Lower lobe of right lung (tissue), 2 donors: Measurements from ENCODE around the gene SSBP2. TPM values are rescaled to one million over a fixed set of nuclear protein-coding genes. Genes with fewer than 3 reads are reported as not detected.

Experiments used
- ATAC-seq, 2 donors: fragments of 200-7000 bp; cut with Tn5 transposase; one replicate each; pipeline ENCODE4 v1.9.1; 2020 to 2022; ENCODE audit warnings: mild to moderate bottlenecking in 2 of 2, moderate library complexity in 2 of 2
- DNase-seq: peaks from one replicate; pipeline ENCODE4 v3.0.0-alpha.2; 2020
- H3K27ac ChIP-seq: fragments of 200-600 bp; one replicate; pipeline ENCODE4 v1.8.0; 2022
- H3K27me3 ChIP-seq: fragments of 200-600 bp; one replicate; pipeline ENCODE4 v1.8.0; 2022; ENCODE audit warnings: low read depth
- H3K36me3 ChIP-seq: fragments of 200-600 bp; one replicate; pipeline ENCODE4 v1.8.0; 2022; ENCODE audit warnings: mild to moderate bottlenecking
- H3K4me1 ChIP-seq: fragments of 200-600 bp; one replicate; pipeline ENCODE4 v1.8.0; 2022
- H3K4me3 ChIP-seq: fragments of 200-600 bp; one replicate; pipeline ENCODE4 v1.8.0; 2022; ENCODE audit warnings: mild to moderate bottlenecking
- H3K9me3 ChIP-seq: fragments of 200-600 bp; one replicate; pipeline ENCODE4 v1.8.0; 2022
- intact Hi-C: fragments of 100-400 bp; cut with DNase I; formaldehyde crosslinking; loops from one replicate; pipeline ENCODE4 v1.11.0; 2022
- total RNA-seq: library from RNA; stranded (reverse); fragmentation: NEBNext Ultra II Directional; extraction: Animal tissue kit (Norgen Biotek cat#: 25700); gene quantifications from one replicate; pipeline ENCODE4 v1.2.1, GENCODE V29; 2021
- TF ChIP-seq, protein P1 (sequence below): fragments of 200-600 bp; IDR thresholded peaks from one replicate; pipeline ENCODE4 v1.8.0; 2022; ENCODE audit warnings: antibody characterized with exemption, mild to moderate bottlenecking
- donor health status: DM: no; HTN: yes; CAD: no; lungs with severe emphysema.

Gene SSBP2
- total RNA-seq, 1 donor from 2014 or later: 41.1 TPM

DNA sequence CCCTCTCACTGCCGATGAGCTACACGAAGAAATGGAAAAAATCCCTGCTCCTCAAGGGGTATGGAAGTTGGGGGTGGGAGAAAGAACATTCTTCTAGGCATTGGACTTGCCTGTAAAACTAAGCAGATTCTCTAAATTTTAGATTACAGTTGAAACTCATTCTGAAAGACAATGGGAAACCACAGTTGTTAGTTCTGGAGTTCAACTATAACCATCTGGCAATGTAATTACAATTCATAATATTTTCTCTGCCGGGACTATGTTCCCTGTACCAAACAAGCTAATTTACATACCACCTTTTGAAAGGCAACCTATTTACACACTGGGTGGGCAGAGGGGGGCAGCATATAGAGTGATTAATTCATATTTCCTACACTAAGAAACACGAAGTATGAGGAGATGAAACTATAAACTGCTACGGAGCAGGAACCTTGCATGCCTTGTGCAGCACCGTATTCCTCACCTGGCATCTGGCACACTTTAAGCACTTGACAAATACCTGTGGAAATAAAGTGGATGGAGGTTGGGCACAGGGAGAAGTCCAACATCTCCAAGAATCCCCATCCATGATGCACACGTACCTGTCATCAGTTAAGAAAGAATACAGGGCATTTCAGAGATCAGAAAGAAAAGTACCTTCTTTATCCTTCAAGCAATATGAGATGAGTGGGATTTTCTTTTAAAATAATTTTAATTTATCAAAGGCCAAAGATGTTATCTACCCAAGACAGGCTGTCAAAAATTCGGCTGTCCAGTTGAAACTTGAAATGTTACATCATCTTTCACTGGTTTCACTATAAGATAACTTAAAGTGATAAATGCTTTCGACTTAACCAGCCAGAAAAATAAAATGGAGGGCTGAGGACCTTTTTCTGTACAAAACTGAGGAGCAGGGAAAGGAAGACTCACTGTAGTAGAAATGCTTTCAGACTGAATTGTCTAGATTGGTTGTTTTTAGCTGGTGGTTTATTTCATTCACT is 54.2 kb downstream of the SSBP2 start:
- H3K27ac ChIP-seq: no peak overlapping the region
- DNase-seq (no peak), ATAC-seq (peak in 1 of 2 donors; percentile 53)
- H3K36me3 ChIP-seq: no peaks in the 10 kb centered on the region
- H3K9me3 ChIP-seq: peaks cover 13% of the 10 kb centered on the region
- H3K4me1 ChIP-seq: no peaks in the 10 kb centered on the region
- no peak overlapping the region for H3K4me3 ChIP-seq
- intact Hi-C loops: no loop called here
- TF ChIP-seq, protein P1, sequence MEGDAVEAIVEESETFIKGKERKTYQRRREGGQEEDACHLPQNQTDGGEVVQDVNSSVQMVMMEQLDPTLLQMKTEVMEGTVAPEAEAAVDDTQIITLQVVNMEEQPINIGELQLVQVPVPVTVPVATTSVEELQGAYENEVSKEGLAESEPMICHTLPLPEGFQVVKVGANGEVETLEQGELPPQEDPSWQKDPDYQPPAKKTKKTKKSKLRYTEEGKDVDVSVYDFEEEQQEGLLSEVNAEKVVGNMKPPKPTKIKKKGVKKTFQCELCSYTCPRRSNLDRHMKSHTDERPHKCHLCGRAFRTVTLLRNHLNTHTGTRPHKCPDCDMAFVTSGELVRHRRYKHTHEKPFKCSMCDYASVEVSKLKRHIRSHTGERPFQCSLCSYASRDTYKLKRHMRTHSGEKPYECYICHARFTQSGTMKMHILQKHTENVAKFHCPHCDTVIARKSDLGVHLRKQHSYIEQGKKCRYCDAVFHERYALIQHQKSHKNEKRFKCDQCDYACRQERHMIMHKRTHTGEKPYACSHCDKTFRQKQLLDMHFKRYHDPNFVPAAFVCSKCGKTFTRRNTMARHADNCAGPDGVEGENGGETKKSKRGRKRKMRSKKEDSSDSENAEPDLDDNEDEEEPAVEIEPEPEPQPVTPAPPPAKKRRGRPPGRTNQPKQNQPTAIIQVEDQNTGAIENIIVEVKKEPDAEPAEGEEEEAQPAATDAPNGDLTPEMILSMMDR: no peak
- H3K27me3 ChIP-seq: no peaks in the 10 kb centered on the region

DNA sequence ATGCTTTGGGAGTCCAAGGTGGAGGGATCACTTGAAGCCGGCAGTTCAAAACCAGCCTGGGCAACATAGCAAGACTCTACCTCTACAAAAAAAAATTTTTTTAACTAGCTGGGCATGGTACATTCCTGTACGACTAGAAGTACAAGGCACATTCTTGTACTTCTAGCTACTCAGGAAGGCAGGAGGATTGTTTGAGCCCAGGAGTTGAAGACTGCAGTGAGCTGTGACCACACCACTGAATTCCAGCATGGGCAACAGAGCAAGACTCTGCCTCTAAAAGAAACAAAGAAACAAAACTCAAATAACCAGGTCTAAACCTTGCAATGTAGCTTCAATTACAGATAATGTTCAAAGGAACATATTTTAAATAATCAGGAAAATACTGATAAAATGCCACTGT is 56.2 kb downstream of the SSBP2 start:
- H3K4me1 ChIP-seq: no peaks in the 10 kb centered on the region
- intact Hi-C loops: no loop called here

DNA sequence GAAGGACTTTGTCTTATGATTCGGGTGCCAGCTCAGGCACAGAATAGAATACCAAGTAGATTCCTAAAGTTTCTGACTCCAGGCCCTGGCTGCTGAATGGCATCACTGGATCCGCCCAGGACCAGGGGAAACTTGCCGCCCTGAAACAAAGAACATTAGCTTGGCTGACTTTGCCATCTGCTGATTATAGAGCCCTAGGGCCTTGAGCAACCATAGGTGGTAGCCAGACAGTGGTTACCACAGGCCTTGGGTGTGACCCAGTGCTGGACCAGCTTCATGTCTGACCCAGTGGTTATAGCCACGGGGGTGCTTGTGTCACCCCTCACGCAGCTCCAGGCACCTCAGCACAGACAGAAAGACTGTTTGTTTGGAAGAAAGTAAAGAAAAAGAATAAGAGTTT is 62.7 kb downstream of the SSBP2 start:
- Histone ChIP-seq H3K4me3 (no peak overlapping the region), H3K4me1 (no peaks in the 10 kb centered on the region), H3K27me3 (no peaks in the 10 kb centered on the region), H3K36me3 (no peaks in the 10 kb centered on the region), H3K27ac (no peak overlapping the region), H3K9me3 (peaks cover 7% of the 10 kb centered on the region)
- ATAC-seq: no peak
- no peak for DNase-seq
- TF ChIP-seq, protein P1: no peak
- intact Hi-C loops: no loop called here

More for the DNA sequence above, 56.2 kb downstream of the SSBP2 start:
- no peak overlapping the region for H3K4me3 ChIP-seq
- ATAC-seq (no peak), DNase-seq (no peak)
- H3K27ac ChIP-seq: no peak overlapping the region
- H3K9me3 ChIP-seq: peaks cover 7% of the 10 kb centered on the region
- H3K27me3 ChIP-seq: no peaks in the 10 kb centered on the region
- TF ChIP-seq, protein P1: no peak
- H3K36me3 ChIP-seq: no peaks in the 10 kb centered on the region

- no peak overlapping the region for H3K4me3 ChIP-seq
- intact Hi-C loops: no loop called here
- ATAC-seq: no peak
- H3K36me3 ChIP-seq: no peaks in the 10 kb centered on the region
- no peak for DNase-seq
- H3K4me1 ChIP-seq: no peaks in the 10 kb centered on the region
- no peak overlapping the region for H3K27ac ChIP-seq
- H3K27me3 ChIP-seq: no peaks in the 10 kb centered on the region
- TF ChIP-seq, protein P1: no peak
- H3K9me3 ChIP-seq: peaks cover 11% of the 10 kb centered on the region
Measured at GRCh38 chr5:81687292-81687691, 63.6 kb downstream of the SSBP2 start.

DNA sequence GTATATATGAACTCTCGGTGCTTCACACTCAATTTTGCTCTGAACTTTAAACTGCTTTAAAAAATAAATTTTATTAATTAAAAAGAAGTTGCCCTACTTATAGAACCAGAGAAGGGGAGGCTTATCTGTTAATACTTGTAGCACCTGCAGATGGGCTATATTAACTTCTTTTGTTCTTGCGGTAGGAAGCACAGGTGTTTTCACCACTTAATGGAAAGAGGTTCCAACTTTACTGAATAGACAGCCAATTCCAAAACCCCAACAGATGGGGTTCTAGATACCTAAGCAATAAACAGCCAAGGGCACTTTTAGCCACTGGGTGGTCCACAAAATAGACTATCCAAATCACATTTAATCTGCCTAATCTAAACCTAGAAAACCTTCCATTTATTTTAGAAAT is 65.4 kb downstream of the SSBP2 start:
- DNase-seq: no peak
- Histone ChIP-seq H3K4me3 (no peak overlapping the region), H3K27me3 (no peaks in the 10 kb centered on the region), H3K4me1 (no peaks in the 10 kb centered on the region), H3K9me3 (peaks cover 11% of the 10 kb centered on the region), H3K36me3 (no peaks in the 10 kb centered on the region), H3K27ac (no peak overlapping the region)
- no peak for ATAC-seq
- TF ChIP-seq, protein P1: no peak
- intact Hi-C loops: no loop called here
